NT2/D1 (cell line): ENCODE measurements around the gene POSTN.

ENCODE experiments used
- SUZ12 ChIP-seq: IDR thresholded peaks from 2 replicates; pipeline ENCODE4 v1.6.1; 2011; ENCODE audit not compliant: insufficient read length, insufficient read depth; ENCODE audit errors: extremely low read depth
- YY1 ChIP-seq: IDR thresholded peaks from 2 replicates; pipeline ENCODE4 v1.6.1; 2011; ENCODE audit not compliant: insufficient read length, insufficient read depth
- ZNF274 ChIP-seq: IDR thresholded peaks from 2 replicates; pipeline ENCODE4 v1.6.1; 2011; ENCODE audit warnings: mild to moderate bottlenecking, low read depth, low read length

- TF ChIP-seq ZNF274 (no peak), SUZ12 (no peak), YY1 (no peak)
Observed at GRCh38 chr13:37539170-37539569, 59.4 kb downstream of the POSTN start.
